Stimulated activated CD4-positive, alpha-beta T cell treated with anti-CD3 and anti-CD28 coated beads, Interleukin-12 subunit alpha, Interleukin-12 subunit beta, amount 100 ng/mL, for 4 hours (primary cell): ENCODE data around the gene CHAD.

ENCODE experiments used
- DNase-seq: peaks from one replicate; pipeline ENCODE4 v3.0.0-alpha.2; 2020

CHAD gene, protein sequence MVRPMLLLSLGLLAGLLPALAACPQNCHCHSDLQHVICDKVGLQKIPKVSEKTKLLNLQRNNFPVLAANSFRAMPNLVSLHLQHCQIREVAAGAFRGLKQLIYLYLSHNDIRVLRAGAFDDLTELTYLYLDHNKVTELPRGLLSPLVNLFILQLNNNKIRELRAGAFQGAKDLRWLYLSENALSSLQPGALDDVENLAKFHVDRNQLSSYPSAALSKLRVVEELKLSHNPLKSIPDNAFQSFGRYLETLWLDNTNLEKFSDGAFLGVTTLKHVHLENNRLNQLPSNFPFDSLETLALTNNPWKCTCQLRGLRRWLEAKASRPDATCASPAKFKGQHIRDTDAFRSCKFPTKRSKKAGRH

DNA sequence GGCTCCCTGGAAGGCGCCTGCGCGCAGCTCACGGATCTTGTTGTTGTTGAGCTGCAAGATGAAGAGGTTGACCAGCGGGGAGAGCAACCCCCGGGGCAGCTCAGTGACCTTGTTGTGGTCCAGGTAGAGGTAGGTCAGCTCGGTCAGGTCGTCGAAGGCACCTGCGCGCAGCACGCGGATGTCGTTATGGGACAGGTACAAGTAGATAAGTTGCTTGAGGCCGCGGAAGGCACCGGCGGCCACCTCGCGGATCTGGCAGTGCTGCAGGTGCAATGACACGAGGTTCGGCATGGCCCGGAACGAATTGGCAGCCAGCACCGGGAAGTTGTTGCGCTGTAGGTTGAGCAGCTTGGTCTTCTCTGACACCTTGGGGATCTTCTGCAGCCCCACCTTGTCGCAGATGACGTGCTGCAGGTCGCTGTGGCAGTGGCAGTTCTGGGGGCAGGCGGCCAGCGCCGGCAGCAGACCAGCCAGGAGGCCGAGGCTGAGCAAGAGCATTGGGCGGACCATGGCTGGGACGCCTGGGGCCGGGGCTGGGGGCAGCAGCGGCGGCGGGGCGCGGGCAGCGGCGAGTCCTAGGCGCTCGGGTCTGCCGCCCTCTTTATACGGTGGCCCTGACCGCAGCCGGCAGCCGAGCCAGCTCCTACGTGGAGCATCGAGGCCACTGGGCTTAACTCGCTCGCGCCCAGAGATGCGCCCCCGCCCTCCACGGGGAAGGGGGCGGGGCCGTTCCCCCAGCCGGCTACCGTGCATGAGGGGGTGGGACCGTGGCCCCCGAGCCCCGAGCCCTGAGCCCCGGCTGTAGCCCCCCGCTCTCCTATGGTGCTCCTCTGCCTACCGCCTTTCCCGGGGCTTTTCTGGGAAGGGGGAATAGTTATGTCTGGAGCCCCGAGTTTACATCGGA lies at the start of gene CHAD:
Gene CHAD, minus strand, starts transcription at position 577 of the 904 bp plus-strand sequence. Its CDS starts 67 bp downstream, at position 510.
- no peak for DNase-seq

DNA sequence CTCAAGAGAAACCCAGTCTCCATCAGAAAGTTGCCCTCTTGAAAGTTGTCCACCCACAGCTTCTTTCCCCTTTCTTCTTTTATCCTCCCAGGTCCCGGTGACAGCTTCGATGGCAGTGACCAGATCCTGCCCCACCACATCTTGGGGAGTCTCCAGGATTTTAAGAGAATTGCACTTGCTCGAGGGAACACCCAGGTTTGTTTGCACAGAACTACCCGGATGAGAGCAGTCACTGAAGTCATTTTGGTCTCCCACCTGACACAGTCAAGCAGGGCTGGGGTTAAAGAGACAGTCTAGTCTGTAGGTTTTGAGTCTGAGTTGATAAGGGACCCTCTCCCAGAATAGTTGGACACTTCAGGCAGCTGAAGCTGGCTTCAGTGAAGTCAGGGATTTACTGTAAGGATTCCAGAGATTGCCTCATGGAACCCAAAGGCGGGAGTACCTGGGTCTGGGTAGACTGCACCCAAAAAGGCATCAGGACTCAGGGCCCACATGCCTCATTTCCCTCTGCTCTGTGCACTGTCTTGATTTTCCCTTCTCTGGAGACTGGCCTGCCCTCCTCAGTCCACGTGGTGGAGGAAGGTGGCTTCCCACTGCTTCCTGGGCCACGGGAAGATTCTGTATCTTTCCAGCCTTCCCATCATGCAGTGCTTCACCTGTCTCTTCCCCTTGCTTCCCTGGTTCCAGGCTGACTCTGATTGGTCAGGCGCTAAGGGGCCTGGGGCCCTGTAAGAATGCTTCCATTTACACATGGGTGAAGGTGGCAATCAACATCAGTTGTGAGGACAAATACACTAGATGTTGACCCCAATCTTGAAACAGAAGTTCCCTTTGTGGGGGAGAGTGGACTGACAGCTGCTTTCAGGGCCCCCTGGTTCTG lies 49.1 kb upstream of the CHAD start:
- no peak for DNase-seq

DNA sequence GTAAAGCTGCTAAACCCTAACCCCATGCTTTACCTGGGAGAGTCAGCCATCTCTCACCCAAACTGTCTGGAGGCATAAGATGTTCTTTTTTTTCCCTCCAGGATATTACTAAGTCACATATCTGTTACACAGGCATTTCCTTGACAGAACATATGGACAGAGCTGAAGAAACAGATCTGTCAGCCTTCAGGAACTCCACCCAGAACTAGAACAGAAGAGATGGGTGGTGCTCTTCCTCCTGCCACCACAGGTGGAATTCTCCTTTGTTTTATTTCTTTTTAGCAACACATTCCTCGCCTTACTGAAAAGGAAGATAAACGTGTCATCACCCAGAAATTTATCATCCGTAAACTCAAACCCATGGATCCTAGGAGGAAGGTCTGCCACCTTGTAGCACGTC lies 48.3 kb upstream of the CHAD start:
- DNase-seq = no peak

DNA sequence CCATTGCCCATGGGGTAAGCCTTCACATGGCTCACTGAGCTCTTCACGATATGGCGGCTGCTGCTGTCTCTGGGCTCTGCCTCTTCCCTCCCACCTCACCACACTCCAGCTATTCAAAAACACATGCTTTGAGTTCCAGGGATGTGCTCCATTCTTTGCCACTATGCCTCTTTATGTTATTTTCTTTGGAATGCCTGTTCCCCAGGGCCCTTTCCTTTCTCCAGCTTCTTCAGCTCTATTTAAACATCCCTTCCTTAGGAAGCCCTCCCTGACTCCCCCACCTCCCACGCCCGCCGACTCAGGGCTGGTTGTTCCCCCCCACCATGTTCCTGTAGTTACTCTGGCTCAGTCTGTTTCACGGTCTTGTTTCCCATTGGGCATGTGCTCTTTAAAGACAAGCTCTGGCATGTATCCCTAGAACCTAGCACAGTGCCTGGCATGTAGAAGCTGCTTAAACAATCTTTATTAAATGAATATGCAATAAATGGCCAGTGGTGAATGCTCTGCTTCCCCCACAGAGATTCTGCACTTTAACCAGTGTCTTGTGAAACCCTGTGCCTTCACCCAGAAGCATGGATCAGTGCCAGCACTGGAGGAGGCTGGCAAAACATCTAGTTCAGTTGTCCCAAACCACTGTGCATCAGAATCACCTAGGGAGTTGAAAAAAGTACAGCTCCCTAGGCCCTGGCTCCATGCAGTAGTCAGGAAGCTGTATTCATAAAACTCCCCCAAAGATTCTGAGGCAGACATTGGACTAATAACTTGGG lies 46.4 kb upstream of the CHAD start:
- DNase-seq = no peak

DNA sequence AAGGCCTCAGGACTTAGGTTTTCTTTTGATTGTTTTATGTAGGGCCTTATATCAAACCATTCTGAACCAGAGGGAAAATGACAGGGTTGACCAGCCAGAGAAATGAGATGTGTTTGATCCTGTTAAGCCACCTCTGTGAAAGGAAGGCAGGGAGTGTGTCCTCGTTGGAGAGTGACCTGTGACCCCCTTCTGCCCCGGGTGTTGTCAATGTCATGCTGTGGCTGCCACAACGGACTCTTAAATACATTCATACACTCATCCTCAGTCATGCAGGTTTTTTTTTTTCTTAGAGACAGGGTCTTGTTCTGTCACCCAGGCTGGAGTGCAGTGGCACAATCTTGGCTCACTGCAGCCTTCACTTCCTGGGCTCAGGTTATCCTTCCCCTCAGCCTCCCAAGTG lies 45.7 kb upstream of the CHAD start:
- DNase-seq = no peak

DNA sequence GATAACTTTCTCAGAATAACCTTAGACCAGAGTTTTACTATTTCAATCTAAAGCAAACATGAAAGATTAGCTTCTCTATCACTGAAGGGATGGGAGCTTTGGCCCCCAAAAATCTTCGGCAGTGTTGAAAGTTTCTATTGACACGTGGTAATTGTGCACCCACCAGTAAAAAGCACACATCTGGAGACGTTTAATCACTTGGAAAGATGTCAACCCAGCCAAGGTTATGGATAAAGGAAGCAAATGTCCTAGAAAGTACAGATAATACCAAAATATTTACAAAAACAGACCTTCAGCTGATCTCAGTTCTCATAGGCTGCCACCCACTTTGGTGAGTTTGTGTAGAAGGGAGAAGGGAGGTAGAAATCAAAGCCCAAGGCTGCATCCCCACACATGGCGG lies 44.8 kb upstream of the CHAD start:
- no peak for DNase-seq

DNA sequence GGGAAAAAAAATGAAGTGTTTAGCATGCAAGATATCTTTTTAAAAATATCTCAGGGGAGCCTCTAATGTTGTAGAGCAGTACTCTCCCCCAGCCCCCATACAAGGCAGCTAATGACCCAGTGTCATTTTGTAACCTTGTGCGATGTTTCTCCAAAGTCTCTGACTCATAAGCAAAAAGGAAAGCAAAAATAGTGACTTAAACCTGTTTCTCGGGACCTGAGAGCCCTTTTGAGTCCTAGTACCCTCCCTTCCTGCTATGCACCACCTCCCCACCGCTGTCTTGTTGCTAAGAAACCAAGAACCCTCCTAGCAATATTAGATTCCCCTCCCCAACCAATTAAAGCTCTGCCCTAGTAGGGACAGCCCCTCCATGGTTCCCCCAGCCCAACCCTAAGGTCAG lies 42.4 kb upstream of the CHAD start:
- DNase-seq = peak; percentile 38

DNA sequence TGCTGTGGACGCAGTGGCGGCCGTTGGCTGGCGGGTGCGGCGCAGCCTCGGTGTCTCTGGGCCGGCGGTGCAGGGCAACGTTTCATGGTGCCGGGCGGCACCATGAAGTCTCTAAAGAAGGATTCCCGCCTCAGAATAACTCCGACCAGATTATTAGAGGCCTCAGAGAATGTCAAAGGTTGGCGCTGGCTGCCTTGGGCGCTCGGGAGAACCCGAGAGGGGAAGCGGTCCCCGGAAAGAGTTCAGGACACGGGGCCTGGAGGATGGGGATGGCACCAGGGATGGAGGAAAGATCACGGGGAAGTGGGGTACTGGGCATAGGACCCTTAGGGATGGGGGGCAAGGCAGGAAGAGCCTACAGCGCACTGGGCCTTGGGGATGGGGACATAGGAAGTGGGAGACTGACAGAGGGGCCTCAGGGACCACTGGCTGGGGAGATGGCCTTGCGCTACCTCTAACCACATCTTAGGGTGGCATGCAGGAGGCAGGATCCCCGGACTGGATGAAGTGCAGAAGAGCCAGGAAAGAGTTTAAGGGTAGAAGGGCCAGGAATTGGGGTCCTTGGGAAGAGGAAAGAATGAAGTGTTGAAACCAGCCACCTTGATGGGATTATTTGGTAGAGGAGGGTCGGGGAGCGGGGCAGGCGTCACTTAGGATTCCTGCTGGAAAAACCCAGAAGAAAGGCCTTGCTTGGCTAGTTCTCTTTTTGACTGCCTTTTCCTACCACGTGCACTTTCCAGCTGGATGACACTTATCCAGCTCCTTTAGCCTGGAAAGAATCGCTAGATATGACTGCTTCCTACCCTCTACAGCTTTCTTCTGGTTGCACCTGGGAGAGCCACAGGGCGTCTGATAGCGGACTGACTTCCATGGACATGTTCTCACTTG lies 40.1 kb upstream of the CHAD start:
- no peak for DNase-seq

DNA sequence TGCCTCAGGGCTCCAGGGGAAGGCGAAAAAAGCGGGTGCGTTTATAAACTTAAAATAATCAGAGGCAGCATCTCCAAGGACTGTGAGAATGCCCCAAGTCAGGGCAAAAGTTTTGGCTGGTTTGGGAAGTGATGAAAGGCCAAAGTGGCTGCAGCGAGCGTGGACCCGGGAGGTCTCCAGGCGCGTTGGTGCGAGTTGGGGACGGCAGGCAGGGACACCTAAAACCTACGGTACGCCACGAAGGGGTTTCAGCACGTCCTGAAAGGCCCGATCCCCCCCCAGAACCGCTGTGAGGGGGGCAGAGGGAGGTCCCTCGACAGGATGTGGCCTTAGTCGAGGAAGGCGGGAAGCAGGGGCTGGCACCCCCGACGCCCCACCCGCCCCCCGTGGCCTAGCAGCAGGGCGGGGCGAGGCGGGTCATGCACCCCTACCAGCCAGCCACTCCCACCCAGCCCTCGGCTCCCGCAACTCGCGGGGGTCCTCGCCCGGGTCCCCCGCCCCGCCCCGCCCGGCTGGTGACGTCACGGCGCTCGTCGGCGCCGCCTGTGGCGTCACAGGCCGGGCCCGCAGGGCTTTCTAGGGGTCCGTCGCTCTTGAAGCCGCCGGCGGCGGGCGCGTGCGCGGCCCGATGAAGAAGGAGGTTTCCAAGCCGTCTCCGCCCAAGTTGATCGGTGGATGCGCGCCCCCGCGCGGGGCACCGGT lies 39.3 kb upstream of the CHAD start, which contains the start of gene MYCBPAP:
Gene MYCBPAP, plus strand, starts transcription at position 569 of the 702 bp plus-strand sequence. CDS start 236 bp downstream, outside the sequence.
- peak; percentile 74 for DNase-seq

DNA sequence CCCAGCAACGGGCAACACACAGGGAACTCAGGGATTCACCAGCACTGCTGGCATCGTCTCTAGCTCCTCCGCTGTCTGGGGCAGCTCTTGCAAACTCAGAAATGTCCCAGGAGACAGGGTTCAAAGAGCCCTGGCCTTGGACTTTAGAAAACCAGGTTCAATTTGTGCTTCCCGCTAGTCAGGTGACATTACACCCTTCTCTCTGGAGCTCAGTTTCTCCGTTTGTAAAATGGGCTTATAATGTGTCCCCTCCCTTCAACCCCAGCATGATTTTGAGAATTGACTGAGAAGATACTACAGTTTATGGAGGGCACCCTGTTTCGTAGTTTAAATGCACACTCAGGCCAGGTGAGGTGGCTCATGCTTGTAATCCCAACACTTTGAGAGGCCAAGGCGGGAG lies 37.6 kb upstream of the CHAD start:
- DNase-seq = no peak

DNA sequence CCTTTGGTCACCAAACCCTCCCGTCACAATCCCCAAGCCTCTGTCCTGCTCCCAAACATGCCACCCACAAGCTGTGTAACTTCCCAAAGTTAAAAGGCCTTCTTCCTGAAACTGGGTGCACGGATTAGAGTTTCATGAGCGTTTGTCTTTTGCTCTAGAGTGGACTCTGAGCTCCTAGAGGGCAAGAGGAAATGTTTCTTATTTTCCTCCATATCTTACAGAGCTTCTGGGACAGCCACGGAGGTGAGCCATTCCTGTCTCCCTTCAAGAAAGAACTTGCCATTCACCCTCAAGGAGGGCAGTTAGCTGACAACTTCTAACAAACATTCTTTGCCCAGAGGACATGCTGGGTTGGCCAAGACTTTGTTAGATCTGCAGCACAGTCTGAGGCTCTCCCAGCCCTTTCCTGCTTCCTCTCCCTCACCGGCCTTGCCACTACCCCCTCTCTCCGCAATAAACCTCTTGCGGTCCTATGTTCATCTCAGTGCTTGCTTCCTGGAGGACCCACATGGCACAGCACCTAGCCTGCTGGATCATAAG lies 37.0 kb upstream of the CHAD start:
- DNase-seq = no peak

DNA sequence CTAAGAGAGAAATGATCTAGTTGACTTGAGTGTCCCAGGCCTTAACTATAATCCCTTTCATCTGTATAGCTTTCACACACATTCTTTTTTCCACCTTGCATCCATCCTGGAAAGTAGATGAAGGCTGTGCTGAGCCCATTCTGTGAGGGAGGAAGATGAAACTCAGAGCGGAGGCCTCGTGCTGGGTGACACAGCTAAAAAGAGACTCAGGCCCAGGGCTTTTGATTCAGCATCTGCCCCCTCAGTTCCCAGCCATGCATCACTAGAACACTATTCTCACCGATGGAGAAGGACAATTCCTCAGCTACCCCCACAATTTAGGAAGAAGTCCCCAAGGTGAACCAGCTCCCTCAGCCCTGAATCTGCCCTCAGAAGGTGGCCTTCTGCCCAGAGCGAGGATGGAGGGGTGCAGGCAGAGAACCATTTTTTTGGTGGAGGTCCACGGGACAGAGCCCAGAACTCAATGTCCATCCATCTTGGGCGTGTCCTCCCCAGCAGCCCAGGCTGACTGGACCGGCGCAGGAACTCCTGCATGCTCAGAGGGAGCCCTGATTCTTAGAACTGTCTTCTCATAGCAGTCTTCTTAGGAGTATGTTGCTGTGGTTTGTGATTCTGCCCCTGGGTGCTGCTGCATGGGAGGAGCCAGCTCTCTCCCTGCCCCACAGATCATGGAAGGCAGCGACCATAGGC lies 33.8 kb upstream of the CHAD start:
- DNase-seq = no peak

DNA sequence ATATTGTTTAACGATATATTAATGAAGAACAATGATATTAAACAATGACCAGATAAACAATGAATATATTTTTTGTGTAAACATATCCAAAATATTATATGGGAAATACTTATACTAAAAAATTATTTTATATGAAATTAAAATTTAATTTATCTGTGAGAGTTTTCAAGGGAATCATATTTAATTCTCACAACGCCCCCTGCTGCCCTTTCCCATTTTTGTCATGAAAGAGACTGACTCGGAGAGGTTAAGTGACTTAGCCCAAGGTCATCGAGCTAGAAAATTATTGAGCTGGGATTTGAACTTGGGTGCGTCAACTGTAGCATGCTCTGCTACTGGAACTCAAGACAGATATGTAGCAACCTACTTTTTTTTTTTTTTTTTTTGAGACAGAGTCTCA lies 32.4 kb upstream of the CHAD start:
- DNase-seq = no peak

DNA sequence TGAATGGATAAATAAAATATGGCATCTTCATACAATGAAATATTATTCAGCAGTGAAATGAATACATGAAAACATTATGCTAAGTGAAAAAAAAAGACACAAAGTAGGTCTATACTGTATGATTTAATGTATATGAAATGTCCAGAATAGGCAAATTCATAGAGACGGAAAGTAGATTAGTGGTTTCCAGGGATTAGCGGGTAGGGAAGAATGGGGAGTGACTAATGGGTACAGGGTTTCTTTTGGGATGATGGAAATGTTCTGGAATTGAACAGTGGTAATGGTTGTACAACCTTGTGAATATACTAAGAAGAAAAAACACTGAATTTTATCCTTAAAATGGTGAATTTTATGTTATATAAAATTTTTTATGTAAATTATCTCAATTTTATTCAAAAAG lies 31.0 kb upstream of the CHAD start:
- no peak for DNase-seq

DNA sequence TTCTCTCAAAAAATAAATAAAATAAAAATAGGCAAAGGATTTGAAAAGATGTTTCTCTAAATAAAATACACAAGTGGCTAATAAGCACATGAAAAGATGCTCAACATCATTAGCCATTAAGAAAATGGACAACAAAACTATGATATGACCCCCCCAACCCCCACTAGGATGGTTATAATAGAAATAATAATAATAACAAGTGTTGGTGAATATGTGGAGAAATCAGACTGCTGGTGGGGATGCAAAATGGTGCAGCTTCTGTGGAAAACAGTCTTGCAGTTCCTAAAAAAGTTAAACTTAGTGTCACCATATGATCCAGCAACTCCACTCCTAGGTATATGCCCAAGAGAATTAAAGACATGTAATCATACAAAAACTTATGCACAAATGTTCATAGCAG lies 30.6 kb upstream of the CHAD start:
- DNase-seq = no peak

DNA sequence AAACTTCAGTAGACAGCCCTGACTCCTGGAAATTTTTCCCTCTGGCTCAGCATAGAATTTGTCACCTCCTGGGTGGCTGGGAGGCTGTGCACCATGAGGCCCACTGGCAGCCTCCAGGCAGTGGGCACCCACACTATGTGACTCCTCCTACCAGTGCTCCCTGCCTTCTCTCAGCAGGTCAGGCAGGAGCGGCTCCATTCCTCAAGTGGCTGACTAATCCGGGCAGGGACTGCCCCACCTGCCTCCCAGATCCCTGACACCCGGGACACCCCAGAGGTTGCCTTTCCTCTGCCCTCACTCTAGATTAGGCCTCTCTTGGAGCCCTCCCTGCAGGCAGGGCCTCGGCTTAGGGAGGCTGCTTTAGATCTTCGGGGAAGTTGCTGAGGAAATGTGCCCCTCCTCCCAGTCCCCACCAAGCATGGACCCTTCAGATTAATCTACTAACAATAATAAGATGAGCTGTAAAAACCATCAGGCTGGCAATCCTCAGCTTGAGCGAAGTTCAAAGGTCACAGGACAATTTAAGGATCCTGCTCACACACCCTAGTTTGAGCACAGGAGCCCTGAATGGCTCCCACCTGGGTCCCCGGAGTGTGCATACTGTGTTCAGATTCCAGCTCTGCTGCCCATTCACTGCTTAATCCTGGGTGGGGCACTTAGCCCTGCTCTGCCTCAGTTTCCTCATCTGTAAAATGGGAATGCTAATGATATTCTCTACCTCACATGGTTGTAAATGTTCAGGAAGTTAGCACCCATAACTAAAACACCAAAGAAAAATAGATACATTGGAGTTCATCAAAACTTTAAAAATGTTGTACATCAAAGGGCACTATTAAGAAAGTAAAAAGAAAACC lies 29.6 kb upstream of the CHAD start:
- no peak for DNase-seq

DNA sequence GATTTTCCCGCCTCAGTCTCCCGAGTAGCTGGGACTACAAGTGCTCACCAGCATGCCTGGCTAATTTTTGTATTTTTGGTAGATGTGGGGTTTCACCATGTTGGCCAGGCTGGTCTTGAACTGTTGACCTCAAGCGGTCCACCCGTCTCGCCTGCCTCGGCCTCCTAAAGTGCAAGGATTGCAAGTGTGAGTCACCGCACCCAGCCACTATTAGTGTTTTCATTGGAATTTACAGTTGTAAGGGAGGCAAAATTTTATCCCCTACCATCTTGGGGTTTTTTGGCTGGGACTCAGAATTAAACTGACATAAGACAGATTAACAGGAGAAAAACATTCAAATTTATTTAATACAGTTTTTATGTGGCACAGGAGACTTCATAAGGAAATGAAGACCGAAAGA lies 27.2 kb upstream of the CHAD start:
- DNase-seq = no peak

DNA sequence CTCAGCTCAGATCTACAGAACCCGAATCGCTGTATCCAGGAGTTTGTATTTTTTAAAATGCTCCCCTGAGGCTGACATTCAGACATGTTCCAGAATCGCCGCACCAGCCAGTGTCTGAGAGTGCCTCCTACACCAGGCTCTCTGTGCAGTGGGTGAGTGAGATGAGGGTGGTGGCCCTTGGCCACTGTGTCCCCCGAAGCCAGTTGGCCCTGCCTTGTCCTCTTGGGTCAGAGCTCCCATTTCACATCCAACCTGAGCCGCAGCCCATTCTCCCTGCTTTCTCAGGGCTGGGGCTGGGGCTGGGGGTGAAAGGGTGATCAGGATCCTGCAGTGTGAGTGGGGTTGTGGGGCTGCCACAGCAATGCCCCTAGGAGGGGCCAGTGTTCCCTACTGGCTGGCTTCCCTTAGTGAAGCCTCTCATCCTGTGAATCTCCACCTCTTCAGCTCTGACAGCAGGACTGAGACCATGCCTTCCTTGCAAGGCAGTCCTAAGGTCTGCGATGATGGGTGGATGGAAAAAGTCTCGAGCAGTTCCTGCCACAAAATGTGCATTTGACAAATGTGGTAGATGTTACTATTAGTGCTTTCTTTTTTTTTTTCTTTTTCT lies 26.6 kb upstream of the CHAD start:
- no peak for DNase-seq
